AML-193 (cell line): ENCODE measurements around the gene SLC25A31.

ENCODE experiments used
- DNase-seq, 2 experiments: peaks; one replicate each; lab custom pipeline; 2025; lab: John Stamatoyannopoulos, UW

The SLC25A31 gene

DNA sequence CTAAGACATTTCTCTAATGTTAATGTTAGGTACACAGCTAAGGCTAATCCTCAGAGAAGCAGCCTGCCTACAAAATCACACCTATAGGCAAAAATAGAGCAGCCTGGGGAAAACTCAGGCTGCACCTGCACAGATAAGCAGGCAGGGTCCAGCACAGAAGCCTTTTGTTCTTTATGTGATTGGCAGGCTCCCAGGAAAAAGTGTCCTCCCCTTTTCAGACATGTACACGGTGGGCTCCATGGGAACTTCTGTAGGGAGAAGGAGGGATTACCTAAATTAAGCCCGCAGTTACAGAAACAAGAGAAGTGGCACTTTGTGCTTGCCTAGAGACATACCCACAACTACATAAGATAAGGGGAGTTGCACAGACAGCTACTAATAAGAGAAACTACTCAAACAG is 47.9 kb downstream of the SLC25A31 start:
- no peak for DNase-seq

DNA sequence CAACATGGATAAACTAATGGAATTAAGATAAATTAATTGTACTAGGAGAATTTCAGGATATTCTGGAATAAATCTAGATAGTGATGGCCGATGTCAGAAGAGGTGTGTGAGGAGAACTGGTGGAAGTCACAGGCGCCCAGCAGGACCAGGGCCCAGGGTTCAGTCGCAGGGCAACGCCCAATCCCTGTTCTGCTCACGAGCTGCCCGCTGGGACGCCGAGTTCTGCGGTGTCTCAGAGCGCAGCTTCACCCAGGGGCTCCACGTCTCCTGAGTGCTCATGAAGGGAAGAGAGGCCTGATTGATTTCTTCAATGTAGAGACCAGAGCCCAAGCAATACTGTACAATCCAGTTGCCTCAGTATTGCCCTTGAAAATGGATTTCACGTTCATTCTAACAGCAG is 50.4 kb downstream of the SLC25A31 start:
- no peak for DNase-seq

DNA sequence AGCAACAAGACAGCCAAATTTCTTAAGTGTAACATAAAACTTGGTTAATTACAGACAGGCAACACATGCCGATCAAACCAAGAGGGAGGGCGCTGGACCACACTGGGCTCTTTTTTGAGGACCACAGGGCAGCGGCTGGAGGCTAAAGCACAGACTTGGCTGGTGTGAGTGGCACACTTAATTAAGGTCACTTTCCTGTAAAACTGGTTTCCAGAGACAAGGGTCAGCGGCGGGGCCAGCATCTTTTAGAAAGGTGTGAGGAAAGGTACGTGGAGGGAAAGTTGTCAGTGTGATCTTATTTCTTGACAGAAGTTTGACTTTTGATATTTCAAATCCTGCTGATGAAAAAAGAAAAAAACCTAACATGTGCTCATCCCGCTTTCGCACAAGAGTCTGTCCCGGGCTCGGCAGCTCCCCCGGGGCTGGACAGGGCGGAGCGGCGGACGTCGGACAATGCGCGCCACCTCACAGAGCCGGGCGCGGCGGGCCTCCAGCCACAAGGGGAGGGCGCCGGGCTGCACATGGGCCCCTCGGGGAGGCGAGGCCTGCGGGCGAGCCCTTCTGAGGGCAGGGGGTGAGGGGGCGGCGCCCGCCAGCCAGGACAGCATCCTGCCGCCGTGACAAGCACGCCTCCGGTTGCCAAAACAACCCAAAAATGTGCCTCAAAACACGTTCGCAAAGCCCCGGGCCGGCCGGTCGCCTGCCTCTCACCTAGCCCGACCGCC is 51.3 kb downstream of the SLC25A31 start:
- no peak for DNase-seq

DNA sequence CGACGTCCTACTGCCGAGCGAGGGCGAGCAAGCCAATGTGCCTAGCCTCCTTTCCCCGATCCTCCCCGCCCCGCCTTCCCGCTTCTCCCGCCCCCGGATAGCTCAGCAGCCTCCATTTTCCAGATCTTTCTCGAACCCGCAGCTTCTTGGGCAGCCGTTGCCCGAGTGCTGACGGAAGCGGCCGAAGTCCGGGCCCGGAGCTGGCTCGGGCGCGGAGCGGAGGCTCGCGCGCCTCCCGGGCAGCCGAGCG is 51.8 kb downstream of the SLC25A31 start:
- no peak for DNase-seq

DNA sequence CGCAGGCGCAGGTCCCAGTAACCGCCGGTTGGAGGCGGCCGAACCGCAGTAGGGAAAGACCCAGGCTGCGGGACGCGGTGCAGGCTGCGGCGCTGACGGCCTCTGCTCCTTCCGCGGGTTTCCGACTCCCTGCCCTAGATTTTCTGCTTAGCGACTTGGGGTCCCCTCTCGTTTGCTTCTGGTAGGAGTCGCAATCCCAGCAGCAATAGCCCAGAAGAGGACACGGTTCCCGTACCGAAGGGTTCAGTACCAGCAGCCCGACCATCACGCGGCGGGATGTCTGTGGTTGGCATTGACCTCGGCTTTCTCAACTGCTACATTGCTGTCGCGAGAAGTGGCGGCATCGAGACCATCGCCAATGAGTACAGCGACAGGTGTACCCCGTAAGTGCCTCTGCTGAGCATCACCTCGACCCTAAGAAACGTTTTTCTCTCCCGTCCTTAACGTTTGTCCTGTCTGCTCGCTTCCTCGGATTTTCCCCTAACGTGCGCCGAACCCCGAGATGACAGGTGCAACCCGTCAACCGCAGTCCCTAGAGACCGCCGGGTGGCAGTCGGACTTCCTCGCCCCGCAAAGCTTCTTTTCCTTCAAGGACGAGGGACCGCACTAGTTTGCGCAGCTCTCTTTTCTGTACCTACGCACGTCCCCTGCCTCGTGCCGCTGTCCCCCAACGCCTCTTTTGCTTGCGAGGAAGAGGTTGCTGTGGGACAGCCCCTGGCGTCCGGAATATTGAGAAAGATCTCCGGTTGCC is 52.2 kb downstream of the SLC25A31 start, which contains the start of gene HSPA4L:
TSS of gene HSPA4L (plus strand) at position 48 of the 751 bp plus-strand sequence. CDS start at position 277, 229 bp downstream.
- DNase-seq: no peak

DNA sequence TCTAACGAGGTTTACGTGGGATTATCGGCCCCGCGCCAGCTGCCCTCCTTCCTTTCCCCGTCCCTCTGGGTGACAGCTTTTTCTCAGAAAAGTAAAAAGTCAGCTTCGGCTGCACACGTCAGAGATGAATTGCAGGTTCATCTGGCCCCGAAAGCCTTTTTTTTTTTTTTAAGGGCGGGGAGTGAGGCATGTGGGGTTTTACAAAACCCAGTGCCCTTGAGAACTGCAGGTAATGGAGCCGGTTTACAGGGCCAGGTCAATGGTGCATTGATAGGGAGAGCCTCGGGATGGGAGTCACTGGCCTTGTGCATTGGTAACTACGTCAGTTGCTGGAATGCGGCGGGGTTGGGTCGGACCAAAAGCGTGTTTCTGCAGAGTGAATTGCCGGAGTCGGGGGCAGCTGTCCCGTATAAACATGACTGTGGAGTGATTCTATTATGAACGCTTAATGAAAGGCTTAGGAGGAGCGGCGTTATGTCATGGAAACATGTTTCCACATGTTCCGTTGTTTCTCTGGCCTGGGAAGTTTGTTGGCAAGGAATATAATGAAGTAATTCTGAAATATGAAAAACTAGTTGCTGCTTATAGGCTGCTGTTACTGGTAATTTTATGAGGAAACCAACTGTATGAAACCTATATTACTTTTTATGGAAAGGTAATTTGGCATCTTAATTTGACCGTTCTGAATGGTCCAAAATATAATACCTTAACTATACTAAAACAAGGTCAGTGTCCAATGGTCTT is 53.0 kb downstream of the SLC25A31 start:
- no peak for DNase-seq

DNA sequence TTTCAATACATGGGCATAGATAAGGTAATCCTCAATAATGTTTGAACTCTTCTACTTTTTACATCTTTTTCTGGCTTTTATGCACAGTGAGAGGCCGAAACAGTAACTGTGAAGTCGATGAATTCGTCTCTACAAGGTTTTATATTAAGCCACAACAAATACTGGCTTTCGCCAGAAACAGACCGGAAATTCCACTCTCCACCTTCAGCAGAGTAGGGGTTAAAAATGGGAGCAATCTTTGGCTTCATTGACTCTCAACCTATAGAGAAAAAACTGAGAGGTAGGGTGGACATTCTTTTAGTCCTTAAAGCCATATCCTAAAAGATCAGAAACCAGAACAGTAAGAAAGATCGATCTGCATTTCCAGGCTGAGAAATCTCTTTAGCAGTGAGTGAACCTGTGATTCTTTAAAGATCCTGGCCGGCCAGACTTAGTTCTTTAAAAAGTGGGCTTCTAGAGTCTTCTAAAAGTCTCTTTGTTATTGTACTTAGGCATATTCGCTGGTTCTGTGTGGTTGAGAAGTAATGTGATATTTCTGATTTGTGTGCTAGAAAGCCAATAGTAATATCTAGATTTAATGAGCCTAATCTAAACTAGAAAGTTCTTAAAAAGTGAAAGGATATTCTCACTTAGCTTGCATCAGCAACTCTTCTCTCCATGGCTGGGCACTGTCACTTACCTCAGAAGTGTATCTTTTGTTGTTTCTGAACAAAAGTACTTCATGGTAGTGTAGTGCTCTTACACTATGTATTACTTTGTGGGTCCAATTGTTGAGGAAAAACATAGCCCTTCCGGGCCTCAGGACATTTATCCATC is 54.0 kb downstream of the SLC25A31 start:
- no peak for DNase-seq

DNA sequence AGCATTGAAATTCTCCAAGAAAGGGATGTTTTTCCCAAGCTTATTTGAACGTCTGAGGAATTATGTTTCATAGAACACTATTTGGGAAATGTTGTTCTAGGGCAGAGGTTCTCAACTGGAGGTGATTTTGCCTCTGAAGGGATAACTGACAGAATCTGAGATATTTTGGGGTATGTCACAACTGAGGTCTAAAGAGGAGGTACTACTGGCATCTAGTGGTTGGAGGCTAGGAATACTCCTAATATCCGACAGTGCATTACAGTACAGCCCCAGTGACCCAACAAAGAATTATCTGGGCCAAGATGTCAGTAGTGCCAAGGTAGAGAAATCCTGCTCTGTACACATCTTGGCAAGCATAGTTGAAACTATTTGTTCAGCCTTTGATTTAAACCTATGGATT is 58.3 kb downstream of the SLC25A31 start:
- no peak for DNase-seq

DNA sequence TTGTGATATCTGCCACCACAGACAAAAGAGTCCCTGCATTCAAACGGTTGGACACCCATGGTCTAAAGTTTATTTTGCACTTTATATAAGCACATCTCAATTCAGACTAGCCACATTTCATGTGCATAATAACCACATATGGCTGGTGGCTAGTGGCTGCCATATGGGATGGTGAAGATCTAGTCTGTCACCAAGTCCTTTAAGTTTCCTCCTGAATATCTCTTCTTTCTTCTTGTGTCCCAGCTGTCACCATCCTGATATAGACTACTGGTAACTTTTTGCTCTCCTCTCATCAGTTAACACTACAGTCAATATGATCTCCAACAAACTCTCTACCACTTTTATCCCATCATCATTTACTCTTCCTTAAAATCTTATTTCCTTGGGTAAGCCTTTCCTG is 61.2 kb downstream of the SLC25A31 start:
- no peak for DNase-seq

DNA sequence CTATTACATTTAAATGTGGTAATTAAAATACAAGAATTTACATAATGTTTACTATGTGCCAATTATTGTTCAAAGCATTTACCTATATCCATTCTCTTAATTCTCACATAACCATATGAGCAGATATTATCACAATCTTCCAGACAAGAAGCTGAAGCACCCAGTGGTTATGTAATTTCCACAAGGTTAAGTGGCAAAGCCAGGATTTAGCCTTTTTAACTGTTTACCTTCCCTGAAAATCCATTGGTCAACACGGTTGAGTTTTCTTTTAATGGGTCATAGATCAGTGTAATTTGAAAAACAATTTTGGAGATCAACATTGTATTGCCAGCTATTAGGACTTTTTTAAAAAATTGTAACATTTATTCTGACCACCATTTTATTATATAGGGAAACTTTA is 63.3 kb downstream of the SLC25A31 start:
- DNase-seq: no peak

DNA sequence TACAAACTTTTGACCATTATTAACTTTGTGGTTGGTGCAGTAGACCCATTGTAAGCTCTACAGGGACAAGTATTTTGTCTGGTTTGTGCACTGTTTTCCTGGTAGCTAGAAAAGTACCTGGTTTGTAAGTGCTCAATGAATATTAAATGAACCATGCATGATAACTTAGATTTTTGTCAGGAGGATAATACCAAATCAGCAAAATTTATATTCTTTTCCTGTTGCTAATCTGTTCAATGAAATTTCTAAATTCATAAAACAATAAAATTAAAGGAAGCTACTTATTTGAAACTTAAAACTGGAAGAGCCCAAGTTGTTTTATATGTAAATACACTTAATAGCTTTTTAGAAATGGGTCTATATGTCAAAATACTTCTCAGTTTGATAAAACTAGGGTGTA is 69.5 kb downstream of the SLC25A31 start:
- DNase-seq: no peak

DNA sequence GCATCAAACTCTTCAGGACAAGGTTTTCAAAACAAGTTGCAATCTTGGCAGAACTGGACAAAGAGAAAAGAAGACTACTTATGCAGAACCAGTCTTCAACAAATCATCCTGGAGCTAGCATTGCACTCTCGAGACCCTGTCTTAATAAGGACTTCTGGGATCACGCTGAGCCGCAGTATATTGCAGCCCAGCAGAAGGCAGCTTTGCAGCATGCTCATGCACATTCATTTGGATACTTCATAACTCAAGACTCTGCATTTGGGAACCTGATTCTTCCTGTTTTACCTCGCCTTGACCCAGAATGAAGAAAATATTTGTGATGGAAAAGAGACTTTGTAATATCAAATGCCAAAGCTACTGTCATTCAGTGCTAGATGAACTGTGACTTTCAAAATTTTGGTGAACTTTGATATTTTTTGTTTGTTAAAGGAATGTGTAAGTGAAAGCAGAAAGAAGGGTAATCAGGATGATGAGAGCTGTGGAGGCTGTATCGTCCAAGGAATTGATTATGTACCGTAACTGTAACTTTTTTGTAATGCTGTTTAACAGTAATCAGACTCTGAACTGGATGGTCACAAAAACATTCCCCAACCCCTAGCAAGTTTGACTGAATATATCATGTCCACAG is 79.1 kb downstream of the SLC25A31 start:
- no peak for DNase-seq

DNA sequence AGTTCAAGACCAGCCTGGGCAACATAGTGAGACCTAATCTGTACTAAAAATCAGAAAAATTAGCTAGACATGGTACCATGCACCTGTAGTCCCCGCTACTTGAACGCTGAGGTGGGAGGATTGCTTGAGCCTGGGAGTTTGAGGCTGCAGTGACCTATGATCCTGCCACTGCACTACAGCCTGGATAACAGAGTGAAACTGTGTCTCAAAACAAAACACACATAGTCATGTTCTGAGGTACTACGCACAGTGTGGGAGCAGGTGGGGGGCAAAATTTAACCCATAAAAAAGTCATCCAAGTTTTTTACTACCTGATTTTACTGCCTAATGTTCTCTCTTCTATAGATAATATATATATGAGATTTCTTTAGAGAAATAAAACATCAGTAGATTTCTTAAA is 80.4 kb downstream of the SLC25A31 start:
- no peak for DNase-seq

DNA sequence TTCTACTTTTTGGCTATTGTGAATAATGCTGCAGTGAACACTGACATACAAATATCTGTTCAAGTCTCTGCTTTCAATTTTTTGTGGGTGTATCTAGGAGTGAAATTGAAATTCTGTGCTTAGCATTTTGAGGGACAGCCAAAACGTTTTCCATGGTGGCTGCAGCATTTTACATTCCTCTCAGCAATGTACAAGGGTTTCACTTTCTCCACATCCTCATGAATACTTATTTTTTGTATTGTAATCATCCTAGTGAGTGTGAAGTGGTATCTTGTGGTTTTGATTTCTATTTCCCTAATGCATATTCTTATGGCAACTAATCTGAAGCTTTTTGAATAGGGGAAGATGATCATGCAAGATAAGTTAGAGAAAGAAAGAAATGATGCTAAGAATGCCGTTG is 92.2 kb downstream of the SLC25A31 start:
- no peak for DNase-seq
